ENCODE results near the gene CYP26C1.

CYP26C1 gene

GRCh38 chr10:93115661-93116383, 55.2 kb downstream of the CYP26C1 start:
- DNase-seq (ENCODE audit: low read depth), result peak; percentile 54
